ENCODE results near the gene NBPF11. TPM values are rescaled to one million over a fixed set of nuclear protein-coding genes. Genes with fewer than 3 reads are reported as not detected.
A peak's percentile ranks its signal among the peaks of the same experiment; 100 is the strongest.
"Not testable (repeated sequence)": the region's sequence is repeated elsewhere in the genome, so short reads cannot be mapped to it uniquely, and the experiment has no call there.

The NBPF11 gene
- total and polyA plus RNA-seq, 3 experiments from 2014 or later = 4.0 to 6.9 (median 6.6) TPM

- CTCF ChIA-PET; H3K9me3 Mint-ChIP-seq; H3K4me1 ChIP-seq (ENCODE audit: insufficient read depth, low read length); H3K27ac ChIP-seq (ENCODE audit: low read depth, low read length); H3K27me3 ChIP-seq (ENCODE audit: insufficient read depth, low read length, poor library complexity, severe bottlenecking); POLR2A ChIA-PET; H3K36me3 Mint-ChIP-seq; DNase-seq; H3K36me3 ChIP-seq (ENCODE audit: insufficient read depth, low read length); H3K4me3 ChIP-seq (ENCODE audit: low read length); H3K27ac Mint-ChIP-seq; H3K9me3 ChIP-seq (ENCODE audit: low read length): not testable (repeated sequence)
- peaks cover 14 to 20% (median 14%) of the 10 kb centered on the region in 3 donors for H3K4me1 Mint-ChIP-seq
- peaks cover 19 to 28% of the 10 kb centered on the region in 2 donors for H3K27me3 Mint-ChIP-seq
- peak overlapping the region in 1 of 7 donors; percentile 20 for H3K4me3 Mint-ChIP-seq
Measured at GRCh38 chr1:148155494-148156275, 3.6 kb upstream of the NBPF11 start.

GRCh38 chr1:148152795-148153194 is 714 bp upstream of the NBPF11 start:
- Mint-ChIP-seq H3K27ac (peak overlapping the region in 5 of 8 donors; percentile 58 to 91 (median 62)), H3K27me3 (peaks cover 6 to 10% of the 10 kb centered on the region in 2 donors), H3K4me3 (peak overlapping the region; percentile 62 to 100 (median 78)), H3K4me1 (peaks cover 9 to 16% (median 11%) of the 10 kb centered on the region in 3 donors)
- POLR2A ChIA-PET; H3K4me1 ChIP-seq (ENCODE audit: insufficient read depth, low read length); H3K27me3 ChIP-seq (ENCODE audit: insufficient read depth, low read length, poor library complexity, severe bottlenecking); H3K27ac ChIP-seq (ENCODE audit: low read depth, low read length); H3K9me3 Mint-ChIP-seq; H3K36me3 Mint-ChIP-seq; CTCF ChIA-PET; H3K36me3 ChIP-seq (ENCODE audit: insufficient read depth, low read length); H3K9me3 ChIP-seq (ENCODE audit: low read length); DNase-seq; H3K4me3 ChIP-seq (ENCODE audit: low read length): not testable (repeated sequence)

DNA sequence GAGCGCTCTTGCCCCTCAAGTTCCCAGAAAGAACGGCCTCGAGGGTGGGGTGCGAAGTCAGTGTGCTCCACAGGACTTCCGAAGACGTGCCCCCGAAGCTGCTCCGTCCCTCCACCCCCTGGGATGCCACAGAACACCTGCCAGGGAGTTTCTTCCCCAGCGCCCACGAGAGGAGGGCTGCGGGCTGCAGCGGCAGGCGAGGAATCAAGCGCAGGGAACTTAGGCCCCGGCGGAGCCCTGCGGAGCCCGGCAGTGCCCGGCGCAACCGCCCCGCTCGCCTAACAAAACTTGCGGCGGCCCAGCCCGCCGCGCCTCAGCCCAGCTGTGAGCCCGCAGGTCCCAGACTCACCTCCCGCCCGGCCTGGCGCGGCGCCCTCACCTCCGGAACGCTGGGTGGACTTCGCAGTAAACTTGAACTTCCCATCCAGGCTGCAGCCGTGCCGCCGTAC is 686 bp downstream of the NBPF11 start:
- H3K9me3 ChIP-seq (ENCODE audit: low read length); POLR2A ChIA-PET; H3K36me3 Mint-ChIP-seq; H3K4me1 ChIP-seq (ENCODE audit: insufficient read depth, low read length); CTCF ChIA-PET; H3K9me3 Mint-ChIP-seq; H3K27me3 ChIP-seq (ENCODE audit: insufficient read depth, low read length, poor library complexity, severe bottlenecking); H3K36me3 ChIP-seq (ENCODE audit: insufficient read depth, low read length): not testable (repeated sequence)
- Histone ChIP-seq H3K4me3 (ENCODE audit: low read length) (peak overlapping the region; percentile 72), H3K27ac (ENCODE audit: low read depth, low read length) (peak overlapping the region; percentile 51)
- H3K27me3 Mint-ChIP-seq = peaks cover 5 to 10% of the 10 kb centered on the region in 2 donors
- peaks cover 9 to 16% (median 11%) of the 10 kb centered on the region in 3 donors for H3K4me1 Mint-ChIP-seq
- DNase-seq = peak in 3 of 5 donors; percentile 6 to 46 (median 8)
- peak overlapping the region; percentile 96 to 100 (median 97) for H3K4me3 Mint-ChIP-seq
- peak overlapping the region in 3 of 8 donors; percentile 21 to 71 (median 55) for H3K27ac Mint-ChIP-seq

GRCh38 chr1:148150945-148151344 is 1.1 kb downstream of the NBPF11 start:
- H3K9me3 Mint-ChIP-seq; H3K36me3 Mint-ChIP-seq; H3K4me1 ChIP-seq (ENCODE audit: insufficient read depth, low read length); H3K9me3 ChIP-seq (ENCODE audit: low read length); H3K27me3 Mint-ChIP-seq; H3K27me3 ChIP-seq (ENCODE audit: insufficient read depth, low read length, poor library complexity, severe bottlenecking); DNase-seq; H3K36me3 ChIP-seq (ENCODE audit: insufficient read depth, low read length); CTCF ChIA-PET; POLR2A ChIA-PET: not testable (repeated sequence)
- Mint-ChIP-seq H3K27ac (peak overlapping the region in 4 of 8 donors; percentile 36 to 68 (median 54)), H3K4me3 (peak overlapping the region; percentile 81 to 100 (median 97)), H3K4me1 (peaks cover 9 to 14% (median 11%) of the 10 kb centered on the region in 3 donors)
- Histone ChIP-seq H3K27ac (ENCODE audit: low read depth, low read length) (peak overlapping the region; percentile 51), H3K4me3 (ENCODE audit: low read length) (peak overlapping the region; percentile 72)

GRCh38 chr1:148150014-148150413 is 2.1 kb downstream of the NBPF11 start:
- H3K4me3 ChIP-seq (ENCODE audit: low read length); DNase-seq; H3K27ac ChIP-seq (ENCODE audit: low read depth, low read length); H3K4me1 ChIP-seq (ENCODE audit: insufficient read depth, low read length); POLR2A ChIA-PET; H3K9me3 ChIP-seq (ENCODE audit: low read length); H3K27me3 ChIP-seq (ENCODE audit: insufficient read depth, low read length, poor library complexity, severe bottlenecking); CTCF ChIA-PET; H3K36me3 ChIP-seq (ENCODE audit: insufficient read depth, low read length); H3K9me3 Mint-ChIP-seq; H3K27me3 Mint-ChIP-seq; H3K36me3 Mint-ChIP-seq; H3K27ac Mint-ChIP-seq: not testable (repeated sequence)
- H3K4me1 Mint-ChIP-seq = peaks cover 9 to 14% (median 11%) of the 10 kb centered on the region in 3 donors
- peak overlapping the region in 2 of 7 donors; percentile 15 to 37 for H3K4me3 Mint-ChIP-seq

GRCh38 chr1:148149050-148149815 is 2.8 kb downstream of the NBPF11 start:
- H3K9me3 Mint-ChIP-seq; H3K4me3 ChIP-seq (ENCODE audit: low read length); H3K27me3 Mint-ChIP-seq; H3K27ac Mint-ChIP-seq; H3K4me1 ChIP-seq (ENCODE audit: insufficient read depth, low read length); H3K27ac ChIP-seq (ENCODE audit: low read depth, low read length); H3K9me3 ChIP-seq (ENCODE audit: low read length); DNase-seq; H3K4me3 Mint-ChIP-seq; H3K36me3 ChIP-seq (ENCODE audit: insufficient read depth, low read length); H3K27me3 ChIP-seq (ENCODE audit: insufficient read depth, low read length, poor library complexity, severe bottlenecking); CTCF ChIA-PET; H3K36me3 Mint-ChIP-seq; POLR2A ChIA-PET: not testable (repeated sequence)
- peaks cover 9 to 14% (median 11%) of the 10 kb centered on the region in 3 donors for H3K4me1 Mint-ChIP-seq

- H3K27me3 Mint-ChIP-seq; H3K36me3 ChIP-seq (ENCODE audit: insufficient read depth, low read length); H3K4me1 Mint-ChIP-seq; H3K9me3 ChIP-seq (ENCODE audit: low read length); H3K9me3 Mint-ChIP-seq; H3K27ac Mint-ChIP-seq; POLR2A ChIA-PET; CTCF ChIA-PET; H3K4me3 ChIP-seq (ENCODE audit: low read length); H3K27ac ChIP-seq (ENCODE audit: low read depth, low read length); H3K27me3 ChIP-seq (ENCODE audit: insufficient read depth, low read length, poor library complexity, severe bottlenecking); H3K4me1 ChIP-seq (ENCODE audit: insufficient read depth, low read length); H3K36me3 Mint-ChIP-seq; H3K4me3 Mint-ChIP-seq: not testable (repeated sequence)
- peak in 1 of 5 donors; percentile 47 for DNase-seq
Measured at GRCh38 chr1:148147052-148147838, 4.8 kb downstream of the NBPF11 start.

All from CD8-positive, alpha-beta memory T cell (primary cell).